ENCODE results near the gene SSNA1. TPM values are rescaled to one million over a fixed set of nuclear protein-coding genes. Genes with fewer than 3 reads are reported as not detected.

The SSNA1 gene
- total RNA-seq, 1 donor from 2014 or later: 58.1 TPM

- H3K27me3 Mint-ChIP-seq (ENCODE audit: unreplicated experiment): no peaks in the 10 kb centered on the region
- TF ChIP-seq CTCF (IDR thresholded peaks at IDR 0.05): no peak
- H3K4me3 Mint-ChIP-seq (ENCODE audit: unreplicated experiment): no peak overlapping the region
- H3K36me3 Mint-ChIP-seq (ENCODE audit: unreplicated experiment): peaks cover 14% of the 10 kb centered on the region
- no peaks in the 10 kb centered on the region for H3K9me3 Mint-ChIP-seq (ENCODE audit: unreplicated experiment)
- peaks cover 2% of the 10 kb centered on the region for H3K4me1 Mint-ChIP-seq (ENCODE audit: unreplicated experiment)
- no peak for DNase-seq (ENCODE audit: extremely low spot score, unreplicated experiment)
- H3K27ac Mint-ChIP-seq (ENCODE audit: unreplicated experiment): no peak overlapping the region
These were observed 8.0 kb upstream of the SSNA1 start for GRCh38 chr9:137180491-137180890.

- no peak for TF ChIP-seq CTCF (IDR thresholded peaks at IDR 0.05)
- peaks cover 8% of the 10 kb centered on the region for H3K4me1 Mint-ChIP-seq (ENCODE audit: unreplicated experiment)
- no peak overlapping the region for H3K4me3 Mint-ChIP-seq (ENCODE audit: unreplicated experiment)
- H3K9me3 Mint-ChIP-seq (ENCODE audit: unreplicated experiment): no peaks in the 10 kb centered on the region
- H3K27ac Mint-ChIP-seq (ENCODE audit: unreplicated experiment): no peak overlapping the region
- H3K27me3 Mint-ChIP-seq (ENCODE audit: unreplicated experiment): no peaks in the 10 kb centered on the region
- H3K36me3 Mint-ChIP-seq (ENCODE audit: unreplicated experiment): peaks cover 14% of the 10 kb centered on the region
- DNase-seq (ENCODE audit: extremely low spot score, unreplicated experiment): no peak
These were observed 6.8 kb upstream of the SSNA1 start for GRCh38 chr9:137181680-137182079.

GRCh38 chr9:137182836-137183235 is 5.6 kb upstream of the SSNA1 start:
- Mint-ChIP-seq H3K9me3 (ENCODE audit: unreplicated experiment) (no peaks in the 10 kb centered on the region), H3K36me3 (ENCODE audit: unreplicated experiment) (peaks cover 10% of the 10 kb centered on the region), H3K27ac (ENCODE audit: unreplicated experiment) (no peak overlapping the region), H3K4me3 (ENCODE audit: unreplicated experiment) (no peak overlapping the region), H3K4me1 (ENCODE audit: unreplicated experiment) (peaks cover 19% of the 10 kb centered on the region), H3K27me3 (ENCODE audit: unreplicated experiment) (no peaks in the 10 kb centered on the region)
- DNase-seq (ENCODE audit: extremely low spot score, unreplicated experiment): no peak
- no peak for TF ChIP-seq CTCF (IDR thresholded peaks at IDR 0.05)

GRCh38 chr9:137183980-137184595 is 4.4 kb upstream of the SSNA1 start:
- Mint-ChIP-seq H3K27me3 (ENCODE audit: unreplicated experiment) (no peaks in the 10 kb centered on the region), H3K4me3 (ENCODE audit: unreplicated experiment) (no peak overlapping the region)

More at GRCh38 chr9:137183980-137184595, 4.4 kb upstream of the SSNA1 start:
- no peak overlapping the region for H3K27ac Mint-ChIP-seq (ENCODE audit: unreplicated experiment)
- no peak for DNase-seq (ENCODE audit: extremely low spot score, unreplicated experiment)
- peaks cover 23% of the 10 kb centered on the region for H3K4me1 Mint-ChIP-seq (ENCODE audit: unreplicated experiment)
- peaks cover 9% of the 10 kb centered on the region for H3K36me3 Mint-ChIP-seq (ENCODE audit: unreplicated experiment)
- H3K9me3 Mint-ChIP-seq (ENCODE audit: unreplicated experiment): no peaks in the 10 kb centered on the region
- no peak for TF ChIP-seq CTCF (IDR thresholded peaks at IDR 0.05)

Measured in osteocyte (in vitro differentiated cells).